Fibroblast of lung (primary cell): Measurements from ENCODE around the gene SPOCK3. TPM values are rescaled to one million over a fixed set of nuclear protein-coding genes. Genes with fewer than 3 reads are reported as not detected.

Experiments
- DNase-seq, 2 donors: peaks; one replicate each; pipeline versions ENCODE4 v3.0.0 to v3.0.0-alpha.2; 2010; ENCODE audit warnings: low read depth in 2 of 2
- H2AFZ ChIP-seq: 2 replicates; pipeline ENCODE4 v1.5.1; 2012; ENCODE audit warnings: low read length, control low read depth, inconsistent platforms
- H3K27ac ChIP-seq: 2 replicates; pipeline ENCODE4 v1.5.1; 2011; ENCODE audit warnings: low read length, control low read depth; ENCODE audit not compliant: insufficient read depth
- H3K27me3 ChIP-seq: 2 replicates; pipeline ENCODE4 v1.5.1; 2011; ENCODE audit warnings: mild to moderate bottlenecking, low read length; ENCODE audit not compliant: control insufficient read depth, insufficient read depth
- H3K36me3 ChIP-seq: 2 replicates; pipeline ENCODE4 v1.5.1; 2011; ENCODE audit warnings: low read length; ENCODE audit not compliant: control insufficient read depth, insufficient read depth
- H3K4me1 ChIP-seq: 2 replicates; pipeline ENCODE4 v1.5.1; 2011; ENCODE audit warnings: low read length; ENCODE audit not compliant: control insufficient read depth, insufficient read depth; ENCODE audit errors: extremely low read depth
- H3K4me2 ChIP-seq: 2 replicates; pipeline ENCODE4 v1.5.1; 2011; ENCODE audit warnings: low read length, control low read depth; ENCODE audit not compliant: insufficient read depth; ENCODE audit errors: extremely low read depth
- H3K4me3 ChIP-seq, 4 experiments: fragments of 200-600 bp in 1 of 4; sonication (generic) in 1 of 4; replicated peaks in 1 of 4; 2 replicates each; pipeline ENCODE4 v1.5.1; 2011 to 2016; ENCODE audit warnings: low read length in 4 of 4, low read depth in 3 of 4, mild to moderate bottlenecking in 3 of 4, control low read depth in 2 of 4, inconsistent platforms in 1 of 4, mixed read lengths in 1 of 4; ENCODE audit not compliant: insufficient read depth in 1 of 4; ENCODE audit errors: control extremely low read depth in 1 of 4
- H3K79me2 ChIP-seq: 2 replicates; pipeline ENCODE4 v1.5.1; 2012; ENCODE audit warnings: mild to moderate bottlenecking, low read length, inconsistent platforms; ENCODE audit not compliant: control insufficient read depth, insufficient read depth
- H3K9ac ChIP-seq: 2 replicates; pipeline ENCODE4 v1.5.1; 2011; ENCODE audit warnings: mild to moderate bottlenecking, low read length, control low read depth; ENCODE audit not compliant: insufficient read depth
- H3K9me3 ChIP-seq: 2 replicates; pipeline ENCODE4 v1.5.1; 2012; ENCODE audit warnings: low read depth, low read length; ENCODE audit not compliant: control insufficient read depth, insufficient read depth
- H4K20me1 ChIP-seq: 2 replicates; pipeline ENCODE4 v1.5.1; 2011; ENCODE audit warnings: low read length; ENCODE audit not compliant: control insufficient read depth, insufficient read depth; ENCODE audit errors: extremely low read depth
- CTCF ChIP-seq, 2 donors: IDR thresholded peaks in 1 of 2; conservative IDR thresholded peaks in 1 of 2; 1 replicate in 1 of 2; 2 replicates in 1 of 2; pipeline ENCODE4 v1.5.1; 2011 to 2012; ENCODE audit warnings: low read length in 2 of 2, control low read depth in 1 of 2, inconsistent platforms in 1 of 2, low read depth in 1 of 2, mild to moderate bottlenecking in 1 of 2
- EZH2 ChIP-seq: IDR thresholded peaks from 2 replicates; pipeline ENCODE4 v1.5.1; 2012; ENCODE audit warnings: low read length, control low read depth, mild to moderate bottlenecking; ENCODE audit errors: missing control alignments
- polyA plus RNA-seq, 2 donors: library from polyadenylated mRNA; depleted of rRNA in 1 of 2; stranded (reverse) in 1 of 2; unstranded in 1 of 2; fragments of >200 nt; gene quantifications; 2 replicates each; pipeline ENCODE4 v1.2.1, GENCODE V29; 2011 to 2012; ENCODE audit warnings: missing spikeins in 1 of 2
- total RNA-seq: library from RNA; depleted of rRNA; stranded (reverse); fragments of >200 nt; gene quantifications from 2 replicates; pipeline ENCODE4 v1.2.1, GENCODE V29; 2014

The SPOCK3 gene
- total and polyA plus RNA-seq, 2 donors (not counting 1 experiment from before 2014, with no cell fraction given) = under 0.01 to 0.08 TPM

DNA sequence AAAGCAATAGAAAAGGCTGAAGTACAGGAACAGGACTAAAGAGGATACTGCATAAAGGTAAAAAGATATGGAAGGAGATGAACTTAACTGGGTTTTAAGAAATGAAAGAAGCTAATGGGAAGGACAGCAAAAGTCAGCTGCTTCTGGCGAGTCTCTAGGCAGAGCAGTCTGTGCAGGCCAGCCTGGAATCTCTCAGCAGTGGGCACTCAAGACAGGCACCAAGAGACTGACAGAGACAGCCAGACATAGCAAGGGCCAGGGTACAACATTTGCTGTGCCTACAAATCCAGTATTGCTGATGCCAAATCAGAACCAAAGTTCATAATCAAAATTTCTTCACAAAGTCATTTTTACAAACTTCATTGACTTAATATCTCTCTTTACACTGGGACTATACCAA lies 62.4 kb downstream of the SPOCK3 start:
- Histone ChIP-seq H3K9me3 (no peaks in the 10 kb centered on the region), H3K27me3 (no peaks in the 10 kb centered on the region), H4K20me1 (no peaks in the 10 kb centered on the region), H3K4me3 (no peak overlapping the region), H3K4me1 (no peaks in the 10 kb centered on the region), H3K27ac (no peak overlapping the region), H3K9ac (no peak overlapping the region), H3K79me2 (no peaks in the 10 kb centered on the region), H3K36me3 (no peaks in the 10 kb centered on the region), H2AFZ (no peak overlapping the region), H3K4me2 (no peak overlapping the region)
- no peak for TF ChIP-seq CTCF (conservative IDR thresholded peaks at IDR 0.05 in 1 of 2, IDR thresholded peaks at IDR 0.05 in 1 of 2; ENCODE audit: low read depth in 1 of 2, low read length in 2 of 2)
- TF ChIP-seq EZH2 = no peak
- no peak for DNase-seq

DNA sequence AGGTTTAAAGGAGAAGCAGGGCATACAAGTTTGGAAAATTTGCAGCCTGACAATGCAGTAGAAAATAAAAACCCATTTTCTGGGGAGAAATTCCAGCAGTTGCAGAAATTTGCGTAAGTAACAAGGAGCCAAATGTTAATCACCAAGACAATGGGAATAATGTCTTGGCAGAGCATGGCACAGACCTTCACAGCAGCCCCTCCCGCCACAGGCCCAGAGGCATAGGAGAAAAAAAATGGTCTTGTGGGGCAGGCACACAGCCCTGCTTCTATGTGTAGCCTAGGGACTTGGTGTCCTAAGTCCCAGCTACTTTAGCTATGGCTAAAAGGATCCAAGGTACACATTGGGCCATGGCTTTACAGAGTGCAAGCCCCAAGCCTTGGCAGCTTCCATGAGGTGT lies 65.7 kb downstream of the SPOCK3 start:
- Histone ChIP-seq H3K36me3 (no peaks in the 10 kb centered on the region), H3K27ac (no peak overlapping the region), H3K79me2 (no peaks in the 10 kb centered on the region), H3K4me1 (no peaks in the 10 kb centered on the region), H3K4me2 (no peak overlapping the region), H3K27me3 (no peaks in the 10 kb centered on the region), H3K9me3 (no peaks in the 10 kb centered on the region), H4K20me1 (no peaks in the 10 kb centered on the region), H3K4me3 (no peak overlapping the region), H2AFZ (no peak overlapping the region), H3K9ac (no peak overlapping the region)
- DNase-seq = no peak
- TF ChIP-seq EZH2 (no peak), CTCF (conservative IDR thresholded peaks at IDR 0.05 in 1 of 2, IDR thresholded peaks at IDR 0.05 in 1 of 2; ENCODE audit: low read depth in 1 of 2, low read length in 2 of 2) (no peak)

DNA sequence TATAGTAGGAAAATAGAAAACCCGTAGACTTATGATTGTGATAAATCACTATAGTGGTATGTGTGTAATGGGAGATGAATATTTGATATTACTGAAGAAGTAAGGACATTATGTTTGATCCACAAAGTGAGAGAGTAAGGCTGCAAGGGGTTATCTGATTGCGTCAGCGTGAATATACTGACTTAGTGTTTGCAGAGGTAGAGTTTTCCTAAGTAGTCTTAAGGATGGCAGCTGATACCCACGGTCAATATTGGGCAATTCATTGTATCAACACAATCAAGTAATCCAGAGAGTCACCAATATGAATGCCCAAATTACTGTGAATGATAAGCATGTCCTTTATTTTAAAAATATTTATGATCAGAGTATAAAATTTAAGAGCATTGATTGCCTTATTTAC lies 83.7 kb downstream of the SPOCK3 start:
- Histone ChIP-seq H3K36me3 (no peaks in the 10 kb centered on the region), H3K4me1 (no peaks in the 10 kb centered on the region), H3K27me3 (no peaks in the 10 kb centered on the region), H3K9ac (no peak overlapping the region), H4K20me1 (no peaks in the 10 kb centered on the region), H3K4me3 (no peak overlapping the region), H3K4me2 (no peak overlapping the region), H3K79me2 (no peaks in the 10 kb centered on the region), H2AFZ (no peak overlapping the region), H3K9me3 (no peaks in the 10 kb centered on the region), H3K27ac (no peak overlapping the region)
- no peak for DNase-seq
- no peak for TF ChIP-seq CTCF (conservative IDR thresholded peaks at IDR 0.05 in 1 of 2, IDR thresholded peaks at IDR 0.05 in 1 of 2; ENCODE audit: low read depth in 1 of 2, low read length in 2 of 2)
- no peak for TF ChIP-seq EZH2
